H9 (cell line): ENCODE measurements around the gene TAF11L12. TPM values are rescaled to one million over a fixed set of nuclear protein-coding genes. Genes with fewer than 3 reads are reported as not detected.

Source experiments
- DNase-seq: peaks from one replicate; pipeline ENCODE4 v3.0.0-alpha.2; 2017
- H2AFZ ChIP-seq: one replicate; pipeline ENCODE4 v1.6.1; 2013; ENCODE audit warnings: mild to moderate bottlenecking, low read length, control low read depth, moderate library complexity
- H2AK5ac ChIP-seq: 2 replicates; pipeline ENCODE4 v1.6.1; 2013; ENCODE audit warnings: low read length, control low read depth, mixed read lengths; ENCODE audit not compliant: insufficient read length
- H2BK120ac ChIP-seq: one replicate; pipeline ENCODE4 v1.6.1; 2013; ENCODE audit warnings: low read depth, mild to moderate bottlenecking, low read length, control low read depth, inconsistent platforms; ENCODE audit not compliant: poor library complexity, severe bottlenecking
- H2BK12ac ChIP-seq: 2 replicates; pipeline ENCODE4 v1.6.1; 2013; ENCODE audit warnings: low read length, control low read depth, mixed read lengths, low read depth; ENCODE audit not compliant: insufficient read length
- H2BK15ac ChIP-seq: 2 replicates; pipeline ENCODE4 v1.6.1; 2013; ENCODE audit warnings: low read depth, low read length, control low read depth
- H2BK20ac ChIP-seq: one replicate; pipeline ENCODE4 v1.6.1; 2013; ENCODE audit warnings: low read depth, mild to moderate bottlenecking, low read length, control low read depth, inconsistent platforms; ENCODE audit not compliant: poor library complexity, severe bottlenecking
- H2BK5ac ChIP-seq: 2 replicates; pipeline ENCODE4 v1.6.1; 2013; ENCODE audit warnings: low read length, control low read depth, mixed read lengths; ENCODE audit not compliant: insufficient read length
- H3K14ac ChIP-seq: 2 replicates; pipeline ENCODE4 v1.6.1; 2013; ENCODE audit warnings: low read length, control low read depth; ENCODE audit not compliant: insufficient read depth
- H3K18ac ChIP-seq: 2 replicates; pipeline ENCODE4 v1.6.1; 2013; ENCODE audit warnings: low read depth, mild to moderate bottlenecking, mixed read lengths, low read length, control low read depth; ENCODE audit not compliant: insufficient read length
- H3K23ac ChIP-seq: 2 replicates; pipeline ENCODE4 v1.6.1; 2013; ENCODE audit warnings: low read length, control low read depth, mixed read lengths, low read depth; ENCODE audit not compliant: insufficient read length
- H3K23me2 ChIP-seq: 2 replicates; pipeline ENCODE4 v1.6.1; 2013; ENCODE audit warnings: low read depth, mild to moderate bottlenecking, mixed read lengths, low read length, control low read depth; ENCODE audit not compliant: insufficient read length, poor library complexity, severe bottlenecking
- H3K27ac ChIP-seq: 2 replicates; pipeline ENCODE4 v1.5.1; 2013; ENCODE audit warnings: low read length, control low read depth, mixed read lengths, low read depth; ENCODE audit not compliant: insufficient read length
- H3K27me3 ChIP-seq: 2 replicates; pipeline ENCODE4 v1.6.1; 2013; ENCODE audit warnings: low read length, control low read depth, inconsistent platforms; ENCODE audit not compliant: insufficient read depth
- H3K4ac ChIP-seq: 2 replicates; pipeline ENCODE4 v1.6.1; 2013; ENCODE audit warnings: low read depth, mild to moderate bottlenecking, control low read depth, inconsistent platforms, low read length, moderate library complexity
- H3K4me1 ChIP-seq: 2 replicates; pipeline ENCODE4 v1.6.1; 2013; ENCODE audit warnings: low read length, control low read depth, inconsistent platforms; ENCODE audit not compliant: insufficient read depth
- H3K4me2 ChIP-seq: 2 replicates; pipeline ENCODE4 v1.6.1; 2013; ENCODE audit warnings: low read length, control low read depth, mixed read lengths; ENCODE audit not compliant: insufficient read length, insufficient read depth
- H3K56ac ChIP-seq: 2 replicates; pipeline ENCODE4 v1.6.1; 2013; ENCODE audit warnings: low read depth, mild to moderate bottlenecking, mixed read lengths, low read length, control low read depth; ENCODE audit not compliant: insufficient read length
- H3K79me1 ChIP-seq: 2 replicates; pipeline ENCODE4 v1.6.1; 2013; ENCODE audit warnings: low read depth, mild to moderate bottlenecking, moderate library complexity, low read length, control low read depth, inconsistent platforms; ENCODE audit not compliant: insufficient read depth, poor library complexity, severe bottlenecking
- H3K79me2 ChIP-seq: 2 replicates; pipeline ENCODE4 v1.6.1; 2013; ENCODE audit warnings: low read length, control low read depth, inconsistent platforms; ENCODE audit not compliant: insufficient read depth
- H3K9ac ChIP-seq: 2 replicates; pipeline ENCODE4 v1.6.1; 2013; ENCODE audit warnings: low read length, control low read depth, mixed read lengths; ENCODE audit not compliant: insufficient read length; ENCODE audit errors: extremely low read depth
- H3K9me3 ChIP-seq: one replicate; pipeline ENCODE4 v1.6.1; 2013; ENCODE audit warnings: low read depth, low read length, inconsistent platforms; ENCODE audit not compliant: control insufficient read depth
- H3T11ph ChIP-seq: one replicate; pipeline ENCODE4 v1.6.1; 2013; ENCODE audit warnings: mild to moderate bottlenecking, low read length, control low read depth, inconsistent platforms
- H4K20me1 ChIP-seq: one replicate; pipeline ENCODE4 v1.6.1; 2013; ENCODE audit not compliant: control insufficient read depth, insufficient read length, insufficient read depth
- H4K5ac ChIP-seq: 2 replicates; pipeline ENCODE4 v1.6.1; 2013; ENCODE audit warnings: low read depth, mild to moderate bottlenecking, mixed read lengths, low read length, control low read depth; ENCODE audit not compliant: insufficient read length
- H4K8ac ChIP-seq: replicated peaks from 2 replicates; pipeline ENCODE4 v1.6.1; 2013; ENCODE audit warnings: low read length, control low read depth, mixed read lengths, low read depth; ENCODE audit not compliant: insufficient read length
- H4K91ac ChIP-seq: 2 replicates; pipeline ENCODE4 v1.6.1; 2013; ENCODE audit warnings: low read depth, mild to moderate bottlenecking, moderate library complexity, mixed read lengths, low read length, control low read depth; ENCODE audit not compliant: insufficient read length
- H3K27ac Mint-ChIP-seq, 3 experiments: 2 replicates in 2 of 3; 3 replicates in 1 of 3; pipeline ENCODE4 v1.8.0; 2020 to 2021; ENCODE audit warnings: mixed read lengths in 3 of 3, mild to moderate bottlenecking in 1 of 3, moderate library complexity in 1 of 3
- H3K27me3 Mint-ChIP-seq: 2 replicates; pipeline ENCODE4 v1.8.0; 2021; ENCODE audit warnings: low read depth, mild to moderate bottlenecking, moderate library complexity, mixed read lengths
- H3K36me3 Mint-ChIP-seq, 3 experiments: 2 replicates in 2 of 3; 3 replicates in 1 of 3; pipeline ENCODE4 v1.8.0; 2020 to 2021; ENCODE audit warnings: low read depth in 3 of 3, mixed read lengths in 3 of 3; ENCODE audit not compliant: insufficient read depth in 1 of 3
- H3K4me1 Mint-ChIP-seq, 2 experiments: 2 replicates each; pipeline ENCODE4 v1.8.0; 2020; ENCODE audit warnings: mixed read lengths in 2 of 2
- H3K4me3 Mint-ChIP-seq, 2 experiments: 2 replicates in 1 of 2; 3 replicates in 1 of 2; pipeline ENCODE4 v1.8.0; 2020 to 2021; ENCODE audit warnings: mild to moderate bottlenecking in 2 of 2, mixed read lengths in 2 of 2, moderate library complexity in 1 of 2
- H3K9me3 Mint-ChIP-seq, 2 experiments: 2 replicates in 1 of 2; 3 replicates in 1 of 2; pipeline ENCODE4 v1.8.0; 2020; ENCODE audit warnings: mild to moderate bottlenecking in 2 of 2, mixed read lengths in 2 of 2, moderate library complexity in 1 of 2
- WGBS: extraction: QIAGEN DNeasy Blood & Tissue Kit; methylation state at CpG from one replicate; pipeline ENCODE4 v1.1.7; 2013; ENCODE audit warnings: missing lambda C conversion rate, low lambda C conversion rate, mixed read lengths; ENCODE audit not compliant: insufficient read length; ENCODE audit errors: extremely low coverage; 5-methylcytosine and 5-hydroxymethylcytosine counted together
- total RNA-seq: library from RNA; stranded (reverse); gene quantifications from 2 replicates; pipeline ENCODE4 v1.2.1, GENCODE V29; 2021
- TF ChIP-seq, protein P1 (sequence below): fragments of 200-600 bp; sonication (generic); conservative IDR thresholded peaks from 3 replicates; pipeline ENCODE4 v1.8.0; 2021; ENCODE audit warnings: antibody characterized with exemption, mild to moderate bottlenecking

TAF11L12 gene
- total RNA-seq, 1 experiment from 2014 or later: not detected

DNA sequence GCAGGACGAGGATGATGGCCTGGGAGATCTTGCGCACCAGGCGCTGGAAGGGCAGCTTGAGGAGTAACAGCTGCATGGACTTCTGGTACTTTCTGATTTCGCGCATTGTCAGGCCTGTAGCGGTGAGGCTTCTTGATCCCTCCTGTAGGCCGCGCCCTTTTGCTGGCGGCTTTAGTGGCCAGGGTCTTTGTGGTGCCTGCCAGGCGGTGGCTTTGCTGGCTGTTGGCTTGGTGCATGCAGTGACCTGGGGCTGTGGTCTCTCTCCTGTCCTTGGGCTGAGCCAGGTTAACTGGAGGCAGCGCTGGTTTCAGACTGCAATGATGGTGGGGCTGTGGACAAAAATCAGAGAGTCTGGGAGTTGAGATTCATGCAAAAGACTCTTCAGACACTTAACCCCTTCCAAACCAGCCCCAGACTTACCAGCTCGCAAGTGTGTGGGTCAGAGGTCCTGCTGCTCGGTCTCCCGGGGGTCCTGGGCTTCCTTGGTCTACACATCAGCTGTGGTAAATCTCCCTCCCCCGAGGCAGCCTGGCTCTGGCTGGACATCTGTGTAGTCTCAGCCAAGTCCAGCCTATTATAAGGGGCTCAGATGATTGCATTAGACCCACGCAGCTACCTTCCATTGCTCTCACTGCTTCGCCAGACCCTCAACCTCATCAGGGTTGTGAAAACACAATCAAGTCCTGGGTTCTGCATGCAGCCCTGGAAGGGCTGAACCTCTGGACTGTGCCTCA is 4.8 kb downstream of the TAF11L12 start:
- H4K8ac ChIP-seq: no peak overlapping the region
- H2BK12ac ChIP-seq: no peak overlapping the region
- H2BK5ac ChIP-seq: no peak overlapping the region
- WGBS: no CpG with 5 or more reads among the region's 17 CpGs
- H4K91ac ChIP-seq: no peak overlapping the region
- no peak overlapping the region for H2BK120ac ChIP-seq
- Mint-ChIP-seq H3K36me3 (no peaks in the 10 kb centered on the region), H3K27ac (no peak overlapping the region), H3K4me3 (no peak overlapping the region), H3K27me3 (no peaks in the 10 kb centered on the region), H3K9me3 (no peaks in the 10 kb centered on the region), H3K4me1 (no peaks in the 10 kb centered on the region)
- H3K27ac ChIP-seq: no peak overlapping the region
- H3K79me1 ChIP-seq: no peaks in the 10 kb centered on the region
- no peak for DNase-seq
- no peak overlapping the region for H2BK20ac ChIP-seq
- no peak overlapping the region for H3K23ac ChIP-seq
- H3K4ac ChIP-seq: no peak overlapping the region
- H3K23me2 ChIP-seq: no peaks in the 10 kb centered on the region
- no peaks in the 10 kb centered on the region for H3K27me3 ChIP-seq
- no peaks in the 10 kb centered on the region for H3K4me1 ChIP-seq
- no peak overlapping the region for H3K14ac ChIP-seq
- TF ChIP-seq, protein P1, sequence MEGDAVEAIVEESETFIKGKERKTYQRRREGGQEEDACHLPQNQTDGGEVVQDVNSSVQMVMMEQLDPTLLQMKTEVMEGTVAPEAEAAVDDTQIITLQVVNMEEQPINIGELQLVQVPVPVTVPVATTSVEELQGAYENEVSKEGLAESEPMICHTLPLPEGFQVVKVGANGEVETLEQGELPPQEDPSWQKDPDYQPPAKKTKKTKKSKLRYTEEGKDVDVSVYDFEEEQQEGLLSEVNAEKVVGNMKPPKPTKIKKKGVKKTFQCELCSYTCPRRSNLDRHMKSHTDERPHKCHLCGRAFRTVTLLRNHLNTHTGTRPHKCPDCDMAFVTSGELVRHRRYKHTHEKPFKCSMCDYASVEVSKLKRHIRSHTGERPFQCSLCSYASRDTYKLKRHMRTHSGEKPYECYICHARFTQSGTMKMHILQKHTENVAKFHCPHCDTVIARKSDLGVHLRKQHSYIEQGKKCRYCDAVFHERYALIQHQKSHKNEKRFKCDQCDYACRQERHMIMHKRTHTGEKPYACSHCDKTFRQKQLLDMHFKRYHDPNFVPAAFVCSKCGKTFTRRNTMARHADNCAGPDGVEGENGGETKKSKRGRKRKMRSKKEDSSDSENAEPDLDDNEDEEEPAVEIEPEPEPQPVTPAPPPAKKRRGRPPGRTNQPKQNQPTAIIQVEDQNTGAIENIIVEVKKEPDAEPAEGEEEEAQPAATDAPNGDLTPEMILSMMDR: no peak
- no peak overlapping the region for H2AFZ ChIP-seq
- no peak overlapping the region for H3T11ph ChIP-seq
- no peaks in the 10 kb centered on the region for H4K20me1 ChIP-seq
- no peak overlapping the region for H3K9ac ChIP-seq
- H3K79me2 ChIP-seq: no peaks in the 10 kb centered on the region
- no peak overlapping the region for H2BK15ac ChIP-seq
- H3K18ac ChIP-seq: no peak overlapping the region
- H3K56ac ChIP-seq: no peak overlapping the region
- no peak overlapping the region for H3K4me2 ChIP-seq
- no peaks in the 10 kb centered on the region for H3K9me3 ChIP-seq
- H4K5ac ChIP-seq: no peak overlapping the region
- no peak overlapping the region for H2AK5ac ChIP-seq
